Thoracic aorta (tissue), 2 donors: ENCODE results near the gene TSFM. TPM values are rescaled to one million over a fixed set of nuclear protein-coding genes. Genes with fewer than 3 reads are reported as not detected.

Experiments used
- ATAC-seq: fragments of 150-250 bp; one replicate; pipeline ENCODE4 v1.8.0; 2017; ENCODE audit warnings: low read depth; ENCODE audit not compliant: insufficient number of reproducible peaks, low FRiP score
- DNase-seq: peaks from one replicate; pipeline ENCODE4 v3.0.0-alpha.2; 2020; ENCODE audit warnings: low spot score
- H3K27ac ChIP-seq, 2 donors: fragments of 200-600 bp; sonication (generic); 1 replicate in 1 of 2; 2 replicates in 1 of 2; pipeline ENCODE4 v1.5.1; 2016; ENCODE audit warnings: mild to moderate bottlenecking in 2 of 2, moderate library complexity in 2 of 2
- H3K27me3 ChIP-seq: fragments of 200-600 bp; sonication (generic); replicated peaks from 2 replicates; pipeline ENCODE4 v1.6.0; 2016; ENCODE audit warnings: mild to moderate bottlenecking; ENCODE audit not compliant: insufficient read depth
- H3K36me3 ChIP-seq: fragments of 200-600 bp; sonication (generic); one replicate; pipeline ENCODE4 v1.5.1; 2016
- H3K4me1 ChIP-seq, 2 donors: fragments of 200-600 bp; sonication (generic); 1 replicate in 1 of 2; 2 replicates in 1 of 2; pipeline versions ENCODE4 v1.5.1 to v1.6.0; 2016; ENCODE audit warnings: low read depth in 2 of 2, mild to moderate bottlenecking in 1 of 2; ENCODE audit not compliant: control insufficient read depth in 1 of 2
- H3K4me3 ChIP-seq: fragments of 200-600 bp; sonication (generic); 2 replicates; pipeline ENCODE4 v1.5.1; 2016; ENCODE audit warnings: mild to moderate bottlenecking
- H3K9me3 ChIP-seq: fragments of 200-600 bp; sonication (generic); 2 replicates; pipeline ENCODE4 v1.5.1; 2016
- total RNA-seq, 2 donors: library from RNA; depleted of rRNA; stranded (reverse); fragments of >200 nt; gene quantifications; one replicate each; pipeline versions ENCODE4 v1.1.0 to v1.2.3, GENCODE V29; 2016
- TF ChIP-seq, protein P1 (sequence below): fragments of 200-600 bp; sonication (generic); IDR thresholded peaks from one replicate; pipeline ENCODE4 v1.5.1; 2019; ENCODE audit warnings: antibody characterized with exemption

TSFM gene
- total RNA-seq, 2 donors from 2014 or later = 15.4 to 19.3 TPM

DNA sequence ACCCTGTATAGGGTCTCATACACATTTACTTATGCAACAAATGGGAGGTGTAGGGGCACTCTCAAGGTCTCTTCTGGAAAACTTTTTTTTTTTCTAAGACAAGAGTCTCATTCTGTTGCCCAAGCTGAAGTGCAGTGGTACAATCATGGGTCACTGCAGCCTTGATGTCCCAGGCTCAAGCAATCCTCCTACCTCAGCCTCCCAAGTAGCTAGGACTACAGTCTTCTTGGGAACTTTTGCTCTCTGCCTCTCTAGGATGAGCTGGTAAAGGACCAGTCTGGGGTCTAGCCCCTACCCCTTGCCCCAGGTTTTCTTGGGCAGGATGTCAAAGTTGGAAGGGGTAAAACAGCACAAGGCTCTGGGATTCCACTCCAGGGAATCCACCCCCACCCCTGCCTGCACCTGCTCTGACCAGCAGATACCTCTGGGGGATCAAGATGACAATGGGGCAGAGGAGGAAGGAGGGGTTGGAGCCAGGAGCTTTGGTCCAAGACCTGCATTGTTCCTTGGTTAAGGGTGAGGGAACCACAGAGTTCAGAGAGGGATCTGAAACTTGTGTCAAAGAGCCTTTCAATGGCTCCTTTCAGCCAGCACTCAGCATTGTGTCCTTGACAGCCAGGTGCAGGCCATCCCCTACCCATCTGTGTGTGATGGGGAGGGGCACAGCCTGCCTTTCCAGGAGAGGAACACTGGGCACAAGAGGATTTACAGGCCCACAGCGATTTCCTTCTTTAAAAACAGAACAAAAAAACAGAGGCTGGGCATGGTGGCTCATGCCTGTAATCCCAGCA, 51.7 kb downstream of the TSFM start:
- peak overlapping the region; percentile 34 to 39 for H3K27ac ChIP-seq
- TF ChIP-seq, protein P1, sequence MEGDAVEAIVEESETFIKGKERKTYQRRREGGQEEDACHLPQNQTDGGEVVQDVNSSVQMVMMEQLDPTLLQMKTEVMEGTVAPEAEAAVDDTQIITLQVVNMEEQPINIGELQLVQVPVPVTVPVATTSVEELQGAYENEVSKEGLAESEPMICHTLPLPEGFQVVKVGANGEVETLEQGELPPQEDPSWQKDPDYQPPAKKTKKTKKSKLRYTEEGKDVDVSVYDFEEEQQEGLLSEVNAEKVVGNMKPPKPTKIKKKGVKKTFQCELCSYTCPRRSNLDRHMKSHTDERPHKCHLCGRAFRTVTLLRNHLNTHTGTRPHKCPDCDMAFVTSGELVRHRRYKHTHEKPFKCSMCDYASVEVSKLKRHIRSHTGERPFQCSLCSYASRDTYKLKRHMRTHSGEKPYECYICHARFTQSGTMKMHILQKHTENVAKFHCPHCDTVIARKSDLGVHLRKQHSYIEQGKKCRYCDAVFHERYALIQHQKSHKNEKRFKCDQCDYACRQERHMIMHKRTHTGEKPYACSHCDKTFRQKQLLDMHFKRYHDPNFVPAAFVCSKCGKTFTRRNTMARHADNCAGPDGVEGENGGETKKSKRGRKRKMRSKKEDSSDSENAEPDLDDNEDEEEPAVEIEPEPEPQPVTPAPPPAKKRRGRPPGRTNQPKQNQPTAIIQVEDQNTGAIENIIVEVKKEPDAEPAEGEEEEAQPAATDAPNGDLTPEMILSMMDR = no peak
- H3K27me3 ChIP-seq = no peaks in the 10 kb centered on the region
- ATAC-seq (no peak), DNase-seq (no peak)
- H3K4me1 ChIP-seq = peaks cover 92 to 100% of the 10 kb centered on the region in 2 donors
- H3K9me3 ChIP-seq = no peaks in the 10 kb centered on the region
- H3K4me3 ChIP-seq = peak overlapping the region; percentile 98
- peaks cover 2% of the 10 kb centered on the region for H3K36me3 ChIP-seq

DNA sequence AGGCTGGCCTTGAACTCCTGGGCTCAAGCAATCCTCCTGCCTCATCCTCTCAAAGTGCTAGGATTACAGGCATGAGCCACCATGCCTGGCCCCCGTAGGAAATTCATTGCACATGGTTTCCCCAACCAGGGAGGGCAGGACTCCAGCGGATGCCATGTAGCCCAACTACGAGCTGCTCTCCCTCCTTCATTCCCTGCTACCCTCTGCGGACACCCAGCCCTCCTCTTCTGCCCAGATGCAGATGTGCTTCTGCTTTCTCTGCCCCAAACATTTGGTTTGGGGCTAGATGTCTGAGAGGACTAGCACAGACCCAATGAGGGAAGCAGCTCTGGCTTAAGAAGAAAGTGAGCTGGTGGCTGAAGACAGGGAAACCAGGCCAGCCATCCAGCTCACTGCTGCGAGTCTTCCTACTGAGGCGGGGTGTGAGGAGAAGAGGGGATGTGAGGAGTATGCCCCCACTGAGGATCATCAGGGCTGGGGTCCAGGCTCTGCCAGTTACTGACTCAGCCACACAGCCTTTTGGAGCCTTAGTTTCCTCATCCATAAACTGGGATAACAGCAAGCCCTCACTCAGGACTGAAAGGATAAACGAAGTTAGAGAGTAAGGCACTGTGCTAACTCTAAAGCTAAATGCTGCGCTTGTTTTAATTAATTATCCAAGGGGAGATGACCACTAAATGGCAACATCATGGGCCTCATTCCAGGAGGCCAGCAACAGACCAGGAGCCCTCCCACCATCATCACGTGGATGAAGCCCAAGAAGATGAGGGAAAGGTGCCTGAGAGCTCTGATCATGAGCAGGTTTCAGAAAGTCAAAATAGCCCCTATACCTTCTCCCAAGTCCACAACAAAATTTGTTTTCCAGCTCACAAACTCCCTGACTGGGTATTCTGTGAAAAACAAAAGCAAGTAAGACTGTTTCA, 53.0 kb downstream of the TSFM start:
- ATAC-seq = no peak
- Histone ChIP-seq H3K27ac (peak overlapping the region; percentile 39 to 61), H3K27me3 (no peaks in the 10 kb centered on the region), H3K4me1 (peaks cover 93 to 100% of the 10 kb centered on the region in 2 donors), H3K9me3 (no peaks in the 10 kb centered on the region), H3K4me3 (peak overlapping the region; percentile 98), H3K36me3 (no peaks in the 10 kb centered on the region)
- TF ChIP-seq, protein P1 = no peak
- no peak for DNase-seq

DNA sequence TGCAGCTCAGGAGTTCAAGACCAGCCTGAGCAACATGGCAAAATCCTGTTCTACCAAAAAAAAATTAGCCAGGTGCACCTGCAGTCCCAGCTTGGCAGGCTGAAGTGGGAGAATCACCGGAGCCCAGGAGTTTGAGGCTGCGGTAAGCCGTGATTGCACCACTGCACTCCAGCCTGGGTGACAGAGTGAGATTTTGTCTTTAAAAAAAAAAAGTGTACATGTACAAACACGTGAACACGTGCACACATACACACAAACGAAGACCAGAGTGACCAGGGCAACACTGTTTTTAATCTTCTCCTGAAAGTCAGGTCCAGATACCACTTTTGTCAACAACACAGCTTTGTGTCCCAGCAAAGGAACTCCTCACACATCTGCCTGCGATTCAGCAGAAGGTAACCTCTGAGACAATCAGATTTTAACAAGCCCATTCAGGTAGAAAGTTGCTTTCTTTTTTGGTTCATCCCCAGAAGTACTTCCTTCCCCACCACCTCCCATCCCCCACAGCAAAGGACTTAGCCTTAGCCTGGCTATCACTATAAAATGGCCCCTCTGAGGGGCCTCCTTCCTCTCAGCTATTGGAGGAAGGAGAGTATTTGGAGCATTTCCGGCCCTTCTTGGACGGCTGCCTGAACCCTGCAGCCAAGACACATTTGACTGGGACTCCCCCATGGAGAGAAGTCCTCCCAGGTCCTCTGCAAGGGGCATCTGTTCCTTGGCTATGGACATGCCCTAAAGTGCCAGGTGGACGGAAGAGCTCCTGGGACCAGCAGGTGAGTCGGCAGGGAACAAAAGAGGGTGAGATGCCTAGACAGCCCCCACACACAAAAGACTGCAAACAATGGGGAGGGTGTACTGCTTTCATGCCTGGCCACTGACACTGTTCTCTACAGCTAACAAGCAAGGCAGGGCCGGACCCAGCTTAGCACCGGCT, 54.1 kb downstream of the TSFM start:
- no peaks in the 10 kb centered on the region for H3K27me3 ChIP-seq
- DNase-seq (no peak), ATAC-seq (no peak)
- peak overlapping the region; percentile 98 for H3K4me3 ChIP-seq
- TF ChIP-seq, protein P1 = no peak
- no peaks in the 10 kb centered on the region for H3K36me3 ChIP-seq
- H3K27ac ChIP-seq = peak overlapping the region; percentile 39 to 61
- H3K9me3 ChIP-seq = no peaks in the 10 kb centered on the region
- H3K4me1 ChIP-seq = peaks cover 96 to 100% of the 10 kb centered on the region in 2 donors

DNA sequence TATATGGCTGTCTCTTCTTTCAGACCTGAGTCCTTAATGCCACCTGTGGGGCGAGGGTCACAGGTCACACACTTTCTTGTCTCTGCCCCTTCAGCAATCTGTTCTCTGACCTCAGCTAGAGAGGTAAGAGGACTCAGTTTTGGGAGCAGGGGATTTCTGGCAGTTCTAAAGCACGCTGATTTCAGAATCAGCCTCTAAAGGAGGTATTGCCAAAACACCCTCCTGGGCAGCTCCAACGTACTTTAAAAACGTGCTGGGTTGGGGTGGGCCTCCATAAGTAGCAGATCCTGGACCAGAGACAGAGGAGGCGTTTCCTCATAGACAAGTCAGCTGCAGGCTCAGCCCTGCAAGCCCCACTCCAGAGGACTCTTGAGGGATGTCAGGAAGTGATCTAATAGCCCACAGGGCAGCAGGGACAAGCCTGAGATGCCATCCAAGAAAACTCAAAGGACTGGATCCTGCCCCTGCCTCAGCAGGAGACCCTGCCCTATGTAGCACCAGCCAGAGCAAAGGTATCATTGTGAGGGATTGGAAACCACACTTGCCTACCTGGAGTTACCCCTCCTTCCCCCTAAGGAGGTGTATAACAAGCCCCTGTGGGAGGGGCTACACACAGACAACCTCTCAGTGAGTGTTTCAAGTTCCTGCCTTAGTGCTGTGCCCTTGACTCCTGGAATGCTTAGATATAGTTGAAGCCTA, 55.4 kb downstream of the TSFM start:
- H3K4me3 ChIP-seq = peak overlapping the region; percentile 98
- TF ChIP-seq, protein P1 = no peak
- H3K36me3 ChIP-seq = no peaks in the 10 kb centered on the region
- peak overlapping the region; percentile 59 to 100 for H3K27ac ChIP-seq
- ATAC-seq (peak; percentile 17), DNase-seq (no peak)
- no peaks in the 10 kb centered on the region for H3K27me3 ChIP-seq
- H3K4me1 ChIP-seq = peaks cover 98 to 100% of the 10 kb centered on the region in 2 donors
- H3K9me3 ChIP-seq = no peaks in the 10 kb centered on the region
